Measurements from ENCODE around the gene UGCG. TPM values are rescaled to one million over a fixed set of nuclear protein-coding genes. Genes with fewer than 3 reads are reported as not detected.

Gene UGCG
- total RNA-seq, 1 donor from 2014 or later: 172 TPM

GRCh38 chr9:111891910-111892499, 4.6 kb upstream of the UGCG start:
- Histone ChIP-seq H3K27me3 (ENCODE audit: control insufficient read depth, insufficient read depth, low read length) (no peaks in the 10 kb centered on the region), H3K4me3 (ENCODE audit: low read depth, low read length) (no peak overlapping the region), H3K36me3 (ENCODE audit: control insufficient read depth, insufficient read depth, low read length) (no peaks in the 10 kb centered on the region)
- no peak for DNase-seq (ENCODE audit: low read depth)
- TF ChIP-seq CTCF (IDR thresholded peaks at IDR 0.05; ENCODE audit: insufficient read depth, low read length, poor library complexity, severe bottlenecking): no peak

GRCh38 chr9:111896942-111897600, 457 bp downstream of the UGCG start:
- Histone ChIP-seq H3K27me3 (ENCODE audit: control insufficient read depth, insufficient read depth, low read length) (no peaks in the 10 kb centered on the region), H3K36me3 (ENCODE audit: control insufficient read depth, insufficient read depth, low read length) (no peaks in the 10 kb centered on the region), H3K4me3 (ENCODE audit: low read depth, low read length) (peak overlapping the region; percentile 98)
- TF ChIP-seq CTCF (IDR thresholded peaks at IDR 0.05; ENCODE audit: insufficient read depth, low read length, poor library complexity, severe bottlenecking): no peak
- no peak for DNase-seq (ENCODE audit: low read depth)

GRCh38 chr9:111897601-111898137, 1.1 kb downstream of the UGCG start:
- Histone ChIP-seq H3K36me3 (ENCODE audit: control insufficient read depth, insufficient read depth, low read length) (no peaks in the 10 kb centered on the region), H3K27me3 (ENCODE audit: control insufficient read depth, insufficient read depth, low read length) (no peaks in the 10 kb centered on the region), H3K4me3 (ENCODE audit: low read depth, low read length) (peak overlapping the region; percentile 98)
- TF ChIP-seq CTCF (IDR thresholded peaks at IDR 0.05; ENCODE audit: insufficient read depth, low read length, poor library complexity, severe bottlenecking): no peak
- DNase-seq (ENCODE audit: low read depth): no peak

- Histone ChIP-seq H3K4me3 (ENCODE audit: low read depth, low read length) (peak overlapping the region; percentile 98), H3K36me3 (ENCODE audit: control insufficient read depth, insufficient read depth, low read length) (no peaks in the 10 kb centered on the region), H3K27me3 (ENCODE audit: control insufficient read depth, insufficient read depth, low read length) (no peaks in the 10 kb centered on the region)
- no peak for DNase-seq (ENCODE audit: low read depth)
- no peak for TF ChIP-seq CTCF (IDR thresholded peaks at IDR 0.05; ENCODE audit: insufficient read depth, low read length, poor library complexity, severe bottlenecking)
Measured at GRCh38 chr9:111898331-111899096, 1.9 kb downstream of the UGCG start.

DNA sequence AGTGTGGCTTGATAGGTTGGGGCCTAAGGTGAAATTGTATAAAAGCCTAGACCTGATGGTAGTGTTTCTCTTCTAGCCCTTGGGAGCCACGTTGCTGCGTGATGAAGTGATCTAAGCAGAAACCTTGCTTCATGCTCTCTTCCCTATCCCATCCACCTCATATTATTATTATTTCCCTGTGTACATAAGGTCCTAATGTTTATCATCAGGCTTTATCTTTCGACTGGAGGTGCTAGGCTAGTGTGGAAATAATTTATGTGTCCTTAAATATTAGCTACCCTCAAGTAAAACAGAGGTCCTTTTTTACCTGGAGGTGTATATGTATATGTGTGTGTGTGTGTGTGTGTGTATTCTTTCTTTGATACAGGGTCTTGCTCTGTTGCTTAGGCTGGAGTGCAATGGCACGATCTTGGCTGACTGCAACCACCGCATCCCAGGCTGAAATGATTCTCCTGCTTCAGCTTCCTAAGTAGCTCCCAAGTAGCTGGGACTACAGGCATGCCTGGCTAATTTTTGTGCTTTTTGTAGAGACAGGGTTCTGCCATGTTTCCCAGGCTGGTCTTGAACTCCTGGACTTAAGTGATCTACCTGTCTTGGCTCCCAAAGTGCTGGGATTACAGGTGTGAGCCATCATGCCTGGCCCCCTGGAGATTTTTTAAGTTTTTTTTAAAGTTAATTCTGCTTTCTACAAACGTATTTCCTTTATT, 3.7 kb downstream of the UGCG start:
- Histone ChIP-seq H3K4me3 (ENCODE audit: low read depth, low read length) (peak overlapping the region; percentile 98), H3K36me3 (ENCODE audit: control insufficient read depth, insufficient read depth, low read length) (no peaks in the 10 kb centered on the region), H3K27me3 (ENCODE audit: control insufficient read depth, insufficient read depth, low read length) (no peaks in the 10 kb centered on the region)
- TF ChIP-seq CTCF (IDR thresholded peaks at IDR 0.05; ENCODE audit: insufficient read depth, low read length, poor library complexity, severe bottlenecking): no peak
- no peak for DNase-seq (ENCODE audit: low read depth)

All from kidney epithelial cell (primary cell).